ENCODE measurements around the gene SLC47A1. TPM values are rescaled to one million over a fixed set of nuclear protein-coding genes. Genes with fewer than 3 reads are reported as not detected.

The SLC47A1 gene
- total and polyA plus RNA-seq, 7 donors = 13.0 to 57.3 (median 29.1) TPM

- H3K36me3 ChIP-seq (ENCODE audit: insufficient read depth in 1 of 2, low read depth in 1 of 2) = no peaks in the 10 kb centered on the region
- no peak for ATAC-seq
- WGBS, 3 donors = 80 to 82% (median 82%) methylated on average over 9 of the region's 9 CpGs
- no peaks in the 10 kb centered on the region for H3K4me1 ChIP-seq
- no peak overlapping the region for H3K27ac ChIP-seq
- H3K4me3 ChIP-seq = no peak overlapping the region
- no peaks in the 10 kb centered on the region for H3K27me3 ChIP-seq (ENCODE audit: insufficient read depth in 3 of 3, low read length in 2 of 3)
- intact Hi-C loops (cut with DNase I) = no loop called here
- no peaks in the 10 kb centered on the region for H3K9me3 ChIP-seq
- TF ChIP-seq CTCF (IDR thresholded peaks at IDR 0.05) = no peak
- no peak for DNase-seq
These were observed 56.8 kb downstream of the SLC47A1 start for GRCh38 chr17:19590451-19590850.

DNA sequence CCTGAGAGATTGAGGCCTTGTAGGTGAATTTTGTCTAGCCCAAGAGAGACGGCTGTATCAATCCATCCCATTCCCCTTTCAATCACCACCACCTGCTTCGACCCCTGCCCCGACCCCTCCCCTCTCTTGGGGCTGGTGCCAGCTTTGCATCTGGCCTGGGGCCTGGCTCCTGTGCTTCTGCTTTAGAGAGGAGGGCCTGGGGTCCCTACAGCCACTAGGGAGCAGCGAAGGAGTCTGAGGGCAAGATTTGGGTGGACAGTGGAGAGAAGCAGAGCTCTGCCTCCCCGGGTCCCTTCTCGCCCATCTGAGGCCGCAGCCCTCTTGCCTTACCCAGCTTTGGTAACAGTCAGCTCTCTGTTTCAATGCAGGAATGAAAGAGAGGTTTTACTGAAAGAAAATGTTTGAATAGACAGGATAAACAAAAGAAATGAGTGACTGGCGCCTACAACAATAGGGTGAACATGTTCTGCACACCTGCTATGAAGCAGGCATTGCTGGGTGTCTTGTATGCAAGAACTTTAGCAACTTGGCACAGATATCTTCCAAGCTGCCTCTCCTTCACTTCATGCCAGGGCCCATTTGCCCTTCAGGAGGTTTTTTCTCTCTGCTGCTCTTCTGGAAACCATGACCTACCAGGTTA is 57.4 kb downstream of the SLC47A1 start:
- TF ChIP-seq CTCF (IDR thresholded peaks at IDR 0.05) = no peak
- Histone ChIP-seq H3K36me3 (ENCODE audit: insufficient read depth in 1 of 2, low read depth in 1 of 2) (no peaks in the 10 kb centered on the region), H3K27me3 (ENCODE audit: insufficient read depth in 3 of 3, low read length in 2 of 3) (no peaks in the 10 kb centered on the region), H3K9me3 (no peaks in the 10 kb centered on the region), H3K4me3 (no peak overlapping the region), H3K27ac (no peak overlapping the region), H3K4me1 (no peaks in the 10 kb centered on the region)
- WGBS, 3 donors = 73 to 78% (median 77%) methylated on average over 8 of the region's 8 CpGs
- ATAC-seq = no peak
- no peak for DNase-seq
- intact Hi-C loops (cut with DNase I) = no loop called here

GRCh38 chr17:19592316-19592715 is 58.7 kb downstream of the SLC47A1 start:
- Histone ChIP-seq H3K27ac (no peak overlapping the region), H3K4me3 (no peak overlapping the region), H3K27me3 (ENCODE audit: insufficient read depth in 3 of 3, low read length in 2 of 3) (no peaks in the 10 kb centered on the region), H3K9me3 (no peaks in the 10 kb centered on the region), H3K4me1 (no peaks in the 10 kb centered on the region), H3K36me3 (ENCODE audit: insufficient read depth in 1 of 2, low read depth in 1 of 2) (no peaks in the 10 kb centered on the region)
- TF ChIP-seq CTCF (IDR thresholded peaks at IDR 0.05) = no peak
- ATAC-seq (no peak), DNase-seq (no peak)
- 68 to 78% (median 68%) methylated on average over 4 of the region's 4 CpGs for WGBS, 3 donors
- intact Hi-C loops (cut with DNase I) = no loop called here

- no peaks in the 10 kb centered on the region for H3K4me1 ChIP-seq
- H3K4me3 ChIP-seq = no peak overlapping the region
- ATAC-seq = no peak
- 73 to 76% (median 76%) methylated on average over 5 of the region's 5 CpGs for WGBS, 3 donors
- H3K27ac ChIP-seq = no peak overlapping the region
- no peaks in the 10 kb centered on the region for H3K9me3 ChIP-seq
- no peaks in the 10 kb centered on the region for H3K27me3 ChIP-seq (ENCODE audit: insufficient read depth in 3 of 3, low read length in 2 of 3)
- DNase-seq = no peak
- H3K36me3 ChIP-seq (ENCODE audit: insufficient read depth in 1 of 2, low read depth in 1 of 2) = no peaks in the 10 kb centered on the region
- no peak for TF ChIP-seq CTCF (IDR thresholded peaks at IDR 0.05)
- intact Hi-C loops (cut with DNase I) = no loop called here
These were observed 63.2 kb downstream of the SLC47A1 start for GRCh38 chr17:19596869-19597268.

DNA sequence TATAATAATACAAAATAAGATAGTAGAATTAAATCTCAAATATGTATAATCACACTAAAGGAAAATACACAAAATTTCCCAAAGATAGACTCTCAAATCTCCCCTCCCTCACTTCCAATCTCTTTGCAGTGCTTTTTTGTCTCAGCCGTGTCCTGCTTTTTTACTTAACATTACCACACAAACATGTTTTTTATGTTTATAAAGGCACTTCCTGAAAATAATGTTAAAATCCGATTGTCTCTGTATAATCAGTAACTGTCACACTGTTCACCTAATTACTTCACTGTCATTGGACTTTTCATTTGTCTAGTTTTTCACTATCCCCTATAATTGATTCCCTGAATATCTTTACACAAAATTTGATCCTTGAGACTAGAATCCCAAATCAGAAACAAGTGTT is 76.7 kb downstream of the SLC47A1 start:
- no peaks in the 10 kb centered on the region for H3K36me3 ChIP-seq (ENCODE audit: insufficient read depth in 1 of 2, low read depth in 1 of 2)
- no peak overlapping the region for H3K4me3 ChIP-seq
- no peaks in the 10 kb centered on the region for H3K9me3 ChIP-seq
- WGBS, 3 donors = 58 to 69% (median 62%) methylated on average over 2 of the region's 2 CpGs
- H3K4me1 ChIP-seq = no peaks in the 10 kb centered on the region
- intact Hi-C loops (cut with DNase I) = no loop called here
- no peaks in the 10 kb centered on the region for H3K27me3 ChIP-seq (ENCODE audit: insufficient read depth in 3 of 3, low read length in 2 of 3)
- no peak for DNase-seq
- no peak for TF ChIP-seq CTCF (IDR thresholded peaks at IDR 0.05)
- no peak for ATAC-seq
- no peak overlapping the region for H3K27ac ChIP-seq
